ENCODE results near the gene FLCN.
"Not testable (repeated sequence)": the region's sequence is repeated elsewhere in the genome, so short reads cannot be mapped to it uniquely, and the experiment has no call there.

The FLCN gene

DNA sequence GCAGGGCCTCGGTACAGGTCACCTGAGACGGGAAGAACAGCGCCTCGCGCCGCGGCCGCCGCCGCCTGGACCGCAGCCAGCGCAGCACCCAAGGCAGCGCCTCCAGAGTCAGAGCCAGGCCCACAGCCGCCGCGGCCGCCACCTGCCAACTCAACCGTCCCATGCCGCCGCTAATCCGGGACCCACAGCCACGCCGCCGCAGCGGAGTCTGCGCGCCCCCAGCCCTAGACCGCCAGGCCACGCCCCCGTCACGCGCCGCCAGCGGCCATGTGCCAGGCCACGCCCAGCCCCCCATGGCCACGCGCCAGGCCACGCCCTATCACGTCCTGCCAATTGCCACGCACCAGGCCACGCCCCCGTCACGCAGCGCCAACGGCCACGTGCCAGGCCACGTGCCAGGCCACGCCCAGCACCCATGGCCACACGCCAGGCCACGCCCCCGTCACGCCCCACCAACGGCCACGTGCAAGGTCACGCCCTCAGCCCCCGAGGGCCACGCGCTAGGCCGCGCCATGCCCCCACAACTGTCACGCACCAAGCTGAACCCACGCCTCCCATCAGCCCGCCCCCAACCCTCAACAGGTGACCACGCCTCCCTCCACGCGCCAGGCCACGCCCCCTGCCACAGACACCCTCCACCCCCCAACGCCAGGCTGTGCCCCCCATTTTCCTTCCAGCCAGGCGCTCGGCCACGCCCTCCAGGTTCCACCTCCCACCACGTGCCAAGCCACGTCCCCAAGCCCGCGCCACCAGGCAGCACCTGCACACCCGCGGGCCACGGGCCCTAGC, 30.6 kb downstream of the FLCN start, which contains the start of gene PLD6:
Gene PLD6 (minus strand): TSS at position 210 of the 789 bp plus-strand sequence. CDS start 47 bp downstream, at position 163.
- DNase-seq = peak; percentile 91

DNA sequence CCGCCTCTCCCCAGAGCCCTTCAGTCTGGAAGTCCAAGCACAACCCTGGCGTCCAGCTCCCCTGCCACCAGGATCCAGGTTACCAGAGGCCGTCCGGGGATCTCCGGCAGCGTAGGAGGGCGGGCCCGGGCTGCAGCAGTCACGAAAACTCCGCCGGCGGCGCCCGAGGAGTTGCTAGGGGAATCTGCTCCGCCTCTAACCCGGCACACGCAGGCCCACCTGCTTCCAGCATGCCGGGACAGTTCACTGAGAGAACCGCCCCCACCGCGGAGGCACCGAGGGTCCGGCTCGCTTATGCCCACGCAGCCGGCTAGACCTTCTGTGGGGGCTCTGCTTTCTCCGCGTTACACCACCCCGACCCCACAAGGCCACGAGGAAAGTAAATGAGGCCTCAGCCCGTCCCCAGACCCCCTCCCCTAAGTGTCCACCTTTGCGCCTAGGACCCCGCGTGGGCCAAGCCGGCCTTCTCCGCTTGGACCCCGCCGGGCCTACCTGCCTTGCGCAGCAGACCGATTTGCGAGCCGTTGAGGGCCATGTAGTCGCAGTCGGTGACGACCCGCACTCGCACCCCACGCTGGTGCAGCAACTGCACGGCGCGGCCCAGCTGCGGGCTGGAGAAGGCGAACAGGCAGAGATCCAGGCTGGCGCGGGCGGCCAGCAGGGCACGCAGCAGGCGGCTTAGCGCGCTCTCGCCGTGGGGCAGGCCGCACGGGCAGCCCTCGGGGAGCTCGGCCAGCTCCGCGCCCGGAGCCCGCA, 31.4 kb downstream of the FLCN start:
- DNase-seq = peak; percentile 55

DNA sequence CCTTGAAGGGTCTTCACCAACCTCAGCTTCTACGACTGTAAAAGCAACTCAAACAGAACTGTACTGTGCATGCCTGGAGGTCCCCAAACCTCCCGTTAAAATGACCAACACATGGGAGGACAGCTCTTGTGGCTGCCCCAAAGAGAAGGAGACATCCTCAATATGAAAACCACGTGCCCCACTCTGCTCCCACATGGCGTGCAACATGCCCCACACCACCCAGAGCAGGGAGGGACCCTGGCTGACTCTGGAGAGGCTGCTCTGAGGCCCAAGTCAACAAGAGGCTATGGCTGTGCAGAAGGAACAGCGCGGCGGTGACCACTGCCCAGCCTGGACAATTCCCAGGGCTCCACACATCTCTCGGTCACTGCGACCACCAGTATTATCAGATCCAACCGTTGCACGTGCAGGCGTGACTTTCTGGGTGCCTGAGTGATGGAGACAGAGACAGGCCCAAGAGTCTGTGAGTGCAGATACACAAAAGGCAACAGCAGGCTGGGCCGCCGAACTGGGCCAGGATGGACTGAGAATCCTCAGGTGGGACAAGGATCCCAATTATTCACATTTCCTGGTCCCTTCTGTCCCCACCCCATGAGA, 32.2 kb downstream of the FLCN start:
- DNase-seq = no peak

DNA sequence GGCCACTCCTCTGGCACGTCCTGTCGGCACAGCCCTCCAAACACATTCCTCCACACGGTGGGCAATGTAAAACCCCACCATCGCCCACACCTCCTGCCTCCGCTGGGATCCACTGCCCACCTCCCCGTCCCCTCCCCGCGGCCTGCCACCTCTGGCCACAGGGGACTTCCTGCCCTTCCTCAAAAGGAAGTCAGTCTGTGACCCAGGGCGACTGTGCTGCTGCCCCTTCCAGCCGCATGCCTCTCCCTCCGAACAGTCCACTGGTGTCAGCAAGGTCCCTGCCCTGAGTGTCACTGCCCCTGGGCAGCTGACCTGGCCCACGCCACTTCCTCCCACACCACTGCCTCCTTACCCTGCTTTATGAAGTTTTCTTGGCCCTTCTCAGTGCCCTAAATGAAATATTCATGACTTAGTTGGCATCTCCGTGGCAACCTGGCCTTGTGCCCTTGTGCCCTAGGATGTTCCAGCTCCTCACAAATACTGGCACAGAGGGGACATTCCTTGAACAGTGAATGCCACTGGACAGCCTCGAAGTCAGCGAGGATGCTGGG, 32.9 kb downstream of the FLCN start:
- peak; percentile 18 for DNase-seq

DNA sequence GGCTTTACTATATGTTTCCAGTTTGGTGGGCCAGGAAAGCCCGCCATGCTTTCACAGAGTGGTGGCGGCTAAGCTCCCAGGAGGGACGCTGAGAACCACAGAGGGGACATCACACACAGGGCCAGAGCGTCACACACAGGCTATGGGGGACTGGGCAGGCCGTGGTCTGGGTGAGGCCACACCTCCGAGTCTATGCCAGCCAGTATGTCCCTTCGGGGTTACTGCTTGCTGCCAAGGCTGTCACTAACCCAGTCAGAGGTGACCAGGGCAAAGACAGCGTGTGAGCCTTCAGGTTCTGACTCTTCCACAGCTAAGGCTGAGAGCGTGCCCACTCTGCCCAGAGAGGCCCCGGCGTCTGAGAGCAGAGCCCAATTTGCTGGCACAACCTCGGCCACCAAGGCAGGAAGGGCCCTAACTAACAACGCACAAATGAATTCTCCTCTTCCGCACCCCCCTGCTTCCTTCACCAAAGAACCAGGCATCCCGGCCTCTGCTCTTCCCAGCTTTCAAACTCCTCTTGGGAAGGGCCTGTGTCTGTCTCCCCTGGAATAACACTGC, 33.7 kb downstream of the FLCN start:
- no peak for DNase-seq

DNA sequence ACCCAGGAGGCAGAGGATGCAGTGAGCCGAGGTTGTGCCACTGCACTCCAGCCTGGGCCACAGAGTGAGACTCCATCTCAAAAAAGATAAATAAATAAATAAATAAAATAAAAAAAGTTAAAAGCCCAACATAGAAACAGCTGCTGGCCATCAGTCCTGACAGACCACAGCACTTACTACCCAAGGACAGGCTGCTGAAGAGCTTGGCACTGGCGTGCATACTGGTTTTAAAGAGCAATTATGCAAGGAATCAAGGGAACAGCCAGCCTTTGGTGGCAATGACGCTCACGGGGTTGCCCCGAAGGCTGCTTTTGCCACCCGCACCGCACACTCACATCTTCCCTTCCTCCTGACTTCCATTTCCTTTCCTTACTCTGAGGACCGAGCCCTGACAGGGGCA, 35.1 kb downstream of the FLCN start:
- no peak for DNase-seq

DNA sequence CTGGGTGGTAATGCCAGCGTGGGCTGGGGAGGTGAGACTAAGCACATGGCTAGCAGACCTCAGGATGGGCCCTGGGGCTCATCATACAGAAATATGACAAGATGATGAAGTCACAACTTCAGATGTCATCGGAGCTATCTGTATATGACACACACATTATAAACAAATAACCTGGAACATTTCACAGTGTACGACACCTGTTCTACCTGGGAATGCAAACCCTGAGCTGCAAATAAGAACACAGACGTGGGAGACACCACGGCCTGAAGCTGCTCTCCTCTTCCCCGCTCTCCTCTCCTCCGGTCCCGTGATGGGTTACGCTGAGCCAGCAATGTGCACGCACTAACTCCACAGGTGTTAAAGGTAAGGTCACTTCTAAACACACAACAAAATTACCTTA, 35.7 kb downstream of the FLCN start:
- no peak for DNase-seq

DNA sequence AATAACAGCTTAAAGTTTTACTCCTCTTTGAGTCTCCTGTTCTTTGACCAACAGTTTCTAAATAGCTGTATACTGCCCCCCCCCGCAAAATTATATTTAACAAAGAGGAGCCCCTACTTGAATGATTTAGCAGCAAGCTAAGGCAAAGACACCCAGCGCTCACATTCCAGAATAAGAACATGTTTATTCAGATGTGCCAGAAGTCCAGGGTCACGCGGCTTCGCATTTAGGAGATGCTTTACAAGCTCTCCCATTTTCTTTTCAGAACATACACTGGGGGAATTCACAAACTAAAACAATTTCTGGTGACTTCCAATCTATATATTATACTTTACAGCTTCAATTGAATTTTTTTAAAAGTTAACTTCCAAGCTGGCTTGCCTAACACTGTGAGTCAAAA, 36.1 kb downstream of the FLCN start:
- no peak for DNase-seq

DNA sequence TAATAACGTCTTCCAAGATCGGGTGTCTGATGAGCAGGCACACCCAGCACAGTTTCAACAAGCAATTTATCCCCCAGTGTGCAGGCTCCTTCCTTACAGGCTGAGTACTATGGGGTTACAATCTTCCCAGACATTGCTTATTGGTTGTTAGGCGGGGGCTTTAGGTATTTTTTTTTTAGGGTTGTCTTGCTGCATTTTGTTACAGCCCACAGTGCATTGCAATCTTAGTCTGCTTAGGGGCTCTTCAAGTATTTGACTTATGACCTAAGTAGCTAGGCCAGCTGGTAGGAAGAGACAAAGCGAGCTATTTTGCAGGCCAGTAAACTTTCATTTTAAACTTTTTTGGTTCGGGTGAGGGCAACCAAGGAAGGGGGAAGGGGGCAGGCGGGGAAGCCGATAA, 36.7 kb downstream of the FLCN start:
- DNase-seq = no peak

DNA sequence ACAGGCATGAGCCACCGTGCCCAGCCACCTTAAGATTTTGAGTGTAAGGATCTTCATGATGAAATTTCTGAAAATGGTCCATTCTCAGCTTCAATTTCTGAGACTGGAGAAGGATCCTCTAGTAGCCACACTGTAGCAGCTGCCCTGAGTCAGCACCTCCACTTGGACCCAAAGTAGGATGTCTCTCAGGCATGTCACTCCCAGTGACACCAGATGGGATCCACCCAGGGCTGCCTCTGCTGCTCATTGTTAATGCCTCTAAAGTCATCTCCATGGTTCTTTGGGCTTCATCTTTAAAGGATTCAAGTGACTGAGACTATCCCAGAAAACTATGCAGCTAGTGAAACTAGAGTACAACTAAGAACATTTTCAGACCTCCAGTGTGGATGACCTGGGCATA, 38.7 kb downstream of the FLCN start:
- no peak for DNase-seq

DNA sequence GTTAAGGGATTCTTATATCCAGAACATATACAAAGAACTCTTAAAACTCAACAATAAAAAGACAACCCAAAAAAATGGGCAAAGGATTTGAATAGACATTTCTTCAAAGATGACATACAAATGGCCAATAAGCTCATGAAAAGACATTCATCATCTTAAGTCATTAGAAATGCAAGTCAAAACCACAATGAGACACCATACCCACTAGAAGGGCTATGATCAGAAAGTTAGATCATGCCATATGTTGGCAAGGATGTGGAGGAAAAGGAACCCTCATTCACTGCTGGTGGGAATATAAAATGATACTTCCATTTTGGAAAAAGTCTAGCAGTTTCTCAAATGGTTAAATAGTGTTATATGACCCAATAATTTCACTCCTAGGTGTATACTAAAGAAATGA, 40.2 kb downstream of the FLCN start:
- no peak for DNase-seq

DNA sequence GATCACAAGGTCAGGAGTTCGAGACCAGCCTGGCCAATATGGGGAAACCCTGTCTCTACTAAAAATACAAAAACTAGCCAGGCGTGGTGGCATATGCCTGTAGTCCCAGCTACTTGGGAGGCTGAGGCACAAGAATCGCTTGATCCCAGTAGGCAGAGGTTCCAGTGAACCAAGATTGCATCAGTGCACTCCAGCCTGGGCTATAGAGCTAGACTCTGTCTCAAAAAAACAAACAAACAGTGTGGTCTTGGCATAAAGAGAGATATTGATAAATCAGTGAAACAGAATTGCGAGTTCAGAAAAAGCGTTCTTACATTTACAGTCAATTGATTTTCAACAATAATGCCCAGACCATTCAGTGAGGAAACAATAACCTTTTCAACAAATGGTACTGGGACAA, 41.5 kb downstream of the FLCN start:
- DNase-seq = not testable (repeated sequence)

DNA sequence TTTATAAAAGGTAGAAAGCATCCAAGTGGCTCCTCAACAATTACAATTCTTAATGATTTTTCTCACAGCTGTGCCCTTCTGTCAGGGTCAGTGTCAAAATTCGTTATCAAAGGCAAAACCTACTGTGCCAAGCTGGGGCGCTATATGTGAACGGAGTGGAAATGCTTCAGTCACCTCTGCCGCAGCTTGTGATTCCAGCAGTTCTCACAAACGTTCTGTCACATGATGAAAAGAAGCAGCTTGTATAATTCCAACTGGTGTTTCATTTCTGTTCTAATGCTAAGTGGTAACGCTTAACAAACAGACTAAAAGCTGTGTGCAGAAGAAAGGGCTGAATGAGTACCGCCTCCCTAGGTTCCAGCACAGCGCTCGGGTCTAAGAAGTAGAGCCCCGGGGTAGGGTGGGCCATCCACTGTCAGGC, 45.0 kb downstream of the FLCN start:
- no peak for DNase-seq

DNA sequence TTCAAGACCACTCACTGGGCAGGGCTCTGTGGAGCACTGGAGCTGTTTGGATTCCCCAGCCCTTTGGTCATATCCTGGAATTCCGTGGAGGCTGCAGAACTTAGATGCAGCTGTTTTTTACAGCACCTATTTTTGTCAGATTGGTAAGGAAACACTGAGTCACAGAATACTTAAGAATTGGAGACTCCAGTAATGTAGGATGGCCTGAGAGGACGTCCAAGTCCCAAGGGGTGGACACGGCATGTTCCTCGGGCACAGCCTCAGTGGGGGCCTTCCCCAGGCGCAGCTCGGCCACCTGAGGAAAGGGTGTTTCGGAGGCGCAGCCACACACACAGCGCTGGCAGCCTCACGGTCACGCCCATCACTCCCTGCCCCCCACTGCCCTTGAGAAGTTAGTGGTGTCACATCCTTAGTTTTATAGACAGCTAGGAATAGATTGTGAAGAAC, 45.6 kb downstream of the FLCN start:
- no peak for DNase-seq

DNA sequence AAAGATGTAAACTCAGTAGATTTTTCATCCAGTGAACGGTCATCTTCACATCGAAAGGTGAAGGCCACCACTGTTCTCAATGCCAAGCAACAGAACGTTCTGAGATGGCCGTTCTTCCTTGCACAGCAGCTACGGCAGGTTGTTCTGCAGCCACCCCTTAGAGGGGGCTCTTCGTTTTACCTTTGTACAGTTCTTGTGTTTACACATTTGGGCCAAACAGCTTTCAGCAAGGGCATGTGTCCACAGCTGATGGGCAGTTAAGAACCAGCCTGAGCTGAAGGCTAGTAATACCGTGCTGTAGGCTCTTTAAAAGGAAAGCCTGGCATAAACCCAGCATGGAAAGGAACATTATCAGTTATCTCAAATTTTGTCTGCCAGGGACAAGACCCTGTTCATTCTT, 46.8 kb downstream of the FLCN start:
- DNase-seq = no peak

DNA sequence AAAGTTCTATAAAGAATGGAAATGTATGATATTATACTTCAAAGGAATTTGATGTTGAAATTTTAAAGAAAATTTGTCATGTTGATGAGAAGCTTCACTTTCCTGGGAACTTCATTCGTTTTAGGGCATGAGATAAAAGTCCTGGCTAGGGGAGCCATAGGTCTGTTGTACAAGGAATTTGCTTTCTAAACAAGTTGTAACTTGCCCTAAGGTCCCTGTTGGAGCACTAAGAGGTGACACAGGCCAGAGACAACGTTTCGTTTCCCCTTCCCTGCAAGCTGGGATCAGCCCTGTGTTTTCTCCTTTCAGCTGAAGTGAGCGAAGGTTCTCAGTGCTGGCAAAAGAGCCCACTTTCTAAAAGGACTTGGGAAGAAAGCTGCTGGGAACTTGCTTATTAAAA, 47.4 kb downstream of the FLCN start:
- no peak for DNase-seq

DNA sequence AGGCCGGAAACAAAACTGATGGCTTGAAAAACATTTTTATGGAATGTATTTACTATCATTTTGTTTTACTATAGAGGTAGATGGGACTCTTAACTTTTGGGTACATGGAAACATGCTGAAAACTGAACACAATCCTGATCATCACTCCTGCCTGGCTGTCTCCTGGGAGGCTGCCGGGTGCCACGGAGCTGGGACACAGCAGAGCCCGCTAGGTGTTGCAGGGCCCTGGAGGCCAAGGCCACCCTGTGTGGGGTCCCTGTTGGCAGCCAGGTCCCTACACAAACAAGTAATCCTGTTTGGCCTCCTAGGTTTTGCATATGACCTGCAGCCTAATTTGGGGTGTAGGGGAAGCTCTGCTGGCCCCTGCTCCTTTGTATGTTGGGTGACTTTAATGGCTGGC, 48.4 kb downstream of the FLCN start:
- DNase-seq = no peak

DNA sequence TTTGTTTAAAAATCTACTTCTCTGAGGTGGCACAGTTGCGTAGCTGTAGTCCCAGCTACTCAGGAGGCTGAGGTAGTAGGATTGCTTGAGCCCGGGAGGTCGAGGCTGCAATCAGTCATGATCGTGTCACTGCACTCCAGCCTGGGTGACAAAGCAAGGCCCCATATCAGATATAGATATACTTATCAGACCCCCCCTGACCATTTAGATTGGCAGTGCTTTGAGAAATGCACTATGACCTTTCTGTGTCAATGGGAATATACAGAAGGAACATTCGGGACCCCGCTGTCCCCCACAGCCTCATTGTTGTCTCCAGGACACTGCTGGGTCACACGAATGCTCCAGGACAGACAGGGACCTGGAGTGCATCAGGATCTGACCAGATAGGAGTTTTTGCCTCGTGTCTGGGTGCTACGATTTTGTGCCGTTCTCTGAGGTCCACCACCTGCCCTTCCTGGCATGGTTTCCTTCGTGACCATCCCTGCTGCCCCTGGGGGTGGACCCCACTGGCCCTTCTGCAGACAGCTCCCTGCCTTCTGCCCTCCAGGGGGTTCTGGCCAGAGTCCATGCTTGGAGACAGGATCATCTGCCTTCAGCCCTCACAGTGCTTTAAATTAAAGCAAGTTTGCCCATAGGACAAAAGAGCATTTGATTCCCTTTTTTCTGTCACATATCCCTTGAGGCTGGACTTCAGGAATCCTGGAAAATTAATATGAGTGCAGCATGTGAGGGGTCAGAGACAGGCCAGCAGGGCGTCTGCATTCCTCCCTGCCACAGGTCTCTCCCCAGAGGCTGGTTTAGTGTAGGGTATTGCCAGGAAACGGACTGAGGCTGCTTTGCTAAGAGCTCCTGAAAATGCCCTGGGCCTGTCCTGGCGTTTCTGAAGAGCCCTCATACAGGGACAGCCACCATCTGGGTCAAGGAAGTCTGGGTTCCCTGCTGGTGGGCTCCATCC, 50.1 kb downstream of the FLCN start:
- no peak for DNase-seq

DNA sequence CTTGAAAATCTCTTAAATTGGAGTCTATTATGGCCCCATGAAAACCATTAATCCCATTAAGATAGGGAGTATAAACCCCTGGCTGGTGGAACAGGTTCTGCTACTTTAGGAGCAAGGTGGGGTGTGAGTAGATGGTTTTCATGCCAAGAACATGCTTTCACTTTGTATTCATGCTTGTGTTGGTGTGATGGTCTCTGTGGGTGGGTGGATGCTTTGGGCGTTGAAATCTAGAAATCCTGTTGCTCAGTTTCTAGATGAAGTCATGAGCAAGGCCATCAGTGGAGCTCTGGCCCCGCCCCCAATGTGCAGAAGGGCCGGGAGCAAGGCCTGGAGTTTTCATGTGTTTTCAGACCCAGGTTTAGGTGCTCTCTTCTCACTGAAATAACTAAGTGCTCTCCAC, 50.9 kb downstream of the FLCN start:
- DNase-seq = no peak

DNA sequence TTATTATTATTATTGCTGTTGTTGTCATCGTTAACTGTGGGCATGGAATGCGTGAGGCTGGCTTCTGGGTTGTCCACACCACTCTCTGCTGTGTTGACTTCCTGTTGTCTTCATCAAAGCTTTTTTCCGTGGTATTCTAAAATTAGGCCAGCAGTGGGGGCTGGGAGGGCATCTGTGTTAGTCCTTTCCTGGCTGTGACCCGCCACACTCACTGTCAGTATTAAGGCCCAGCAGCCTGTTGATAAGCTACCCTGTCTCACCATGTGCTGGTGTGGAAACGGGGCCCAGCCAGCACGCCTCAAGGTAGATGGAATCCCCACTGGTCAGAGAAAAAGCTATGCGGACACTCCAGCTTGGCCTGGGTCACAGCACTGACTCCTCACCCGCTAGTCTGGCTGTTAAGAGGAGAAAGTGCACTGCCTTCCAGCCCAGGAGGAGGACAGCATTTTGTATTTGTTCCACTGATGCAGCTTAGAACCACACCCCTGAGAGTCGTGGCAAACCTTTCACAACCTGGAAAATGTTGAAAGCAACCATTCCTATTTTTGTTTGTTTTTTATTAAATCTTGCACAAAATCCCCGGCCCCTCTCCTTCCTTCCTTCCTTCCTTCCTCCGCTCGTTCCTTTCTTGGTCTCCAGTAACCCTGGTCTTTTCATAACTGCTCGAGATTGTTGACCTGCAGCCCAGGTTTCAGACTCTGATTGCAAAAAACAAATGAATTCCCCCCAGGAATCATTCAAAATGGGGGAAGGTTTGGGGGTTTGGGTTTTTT, 51.8 kb downstream of the FLCN start:
- peak; percentile 52 for DNase-seq

DNA sequence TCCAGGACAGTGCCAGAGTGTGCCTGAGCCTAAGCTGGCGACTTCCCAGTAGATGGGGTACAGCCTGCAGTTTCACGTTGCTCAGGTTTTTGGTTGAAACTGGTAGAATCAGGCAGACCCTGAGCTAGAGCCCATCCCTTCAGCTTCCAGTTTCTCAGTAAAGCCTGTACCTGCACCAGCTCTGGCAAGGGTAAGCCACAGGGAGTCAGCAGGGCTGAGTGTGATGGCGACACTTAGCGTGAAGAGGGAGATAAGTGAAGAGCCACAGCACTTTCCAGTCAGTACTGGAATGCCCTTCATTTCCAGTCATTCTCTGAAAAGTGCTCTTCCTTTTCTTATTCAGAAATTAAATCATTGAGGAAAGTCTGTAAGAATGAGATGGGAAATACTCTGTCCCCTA, 53.2 kb downstream of the FLCN start:
- DNase-seq = no peak

All from activated gamma-delta T cell treated with Interleukin-2 at 50 U/mL for 16 hours (primary cell).